ENCODE measurements around the gene EAPP.

DNA sequence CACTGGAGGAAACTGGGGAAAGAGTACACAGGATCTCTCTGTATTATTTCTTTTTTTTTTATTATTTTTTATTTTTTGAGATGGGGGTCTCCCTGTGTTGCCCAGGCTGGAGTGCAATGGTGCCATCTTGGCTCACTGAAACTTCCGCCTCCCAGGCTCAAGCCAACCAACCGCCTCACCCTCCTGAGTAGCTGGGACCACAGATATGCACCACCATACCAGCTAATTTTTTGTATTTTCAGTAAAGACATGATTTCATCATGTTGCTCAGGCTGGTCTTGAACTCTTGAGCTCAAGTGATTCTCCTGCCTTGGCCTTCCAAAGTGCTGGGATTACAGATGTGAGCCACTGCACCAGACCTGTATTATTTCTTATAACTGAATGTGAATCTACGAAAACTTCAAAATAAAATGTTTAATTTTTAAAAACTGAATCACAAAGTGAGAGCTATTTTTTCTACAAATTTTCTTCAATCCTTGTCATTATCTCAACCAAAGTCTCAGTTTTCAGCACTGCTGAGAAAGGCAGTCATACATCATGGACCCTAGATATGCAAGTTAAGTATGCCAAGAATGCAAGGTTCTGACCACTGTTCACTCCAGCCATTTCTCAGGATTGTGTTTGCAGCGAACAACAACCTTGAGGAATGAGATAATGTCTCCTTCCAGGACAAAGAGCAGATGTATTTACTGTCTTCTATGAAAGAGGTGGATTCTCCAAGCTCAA is 2.4 kb downstream of the EAPP start:
- TF ChIP-seq, protein P1, sequence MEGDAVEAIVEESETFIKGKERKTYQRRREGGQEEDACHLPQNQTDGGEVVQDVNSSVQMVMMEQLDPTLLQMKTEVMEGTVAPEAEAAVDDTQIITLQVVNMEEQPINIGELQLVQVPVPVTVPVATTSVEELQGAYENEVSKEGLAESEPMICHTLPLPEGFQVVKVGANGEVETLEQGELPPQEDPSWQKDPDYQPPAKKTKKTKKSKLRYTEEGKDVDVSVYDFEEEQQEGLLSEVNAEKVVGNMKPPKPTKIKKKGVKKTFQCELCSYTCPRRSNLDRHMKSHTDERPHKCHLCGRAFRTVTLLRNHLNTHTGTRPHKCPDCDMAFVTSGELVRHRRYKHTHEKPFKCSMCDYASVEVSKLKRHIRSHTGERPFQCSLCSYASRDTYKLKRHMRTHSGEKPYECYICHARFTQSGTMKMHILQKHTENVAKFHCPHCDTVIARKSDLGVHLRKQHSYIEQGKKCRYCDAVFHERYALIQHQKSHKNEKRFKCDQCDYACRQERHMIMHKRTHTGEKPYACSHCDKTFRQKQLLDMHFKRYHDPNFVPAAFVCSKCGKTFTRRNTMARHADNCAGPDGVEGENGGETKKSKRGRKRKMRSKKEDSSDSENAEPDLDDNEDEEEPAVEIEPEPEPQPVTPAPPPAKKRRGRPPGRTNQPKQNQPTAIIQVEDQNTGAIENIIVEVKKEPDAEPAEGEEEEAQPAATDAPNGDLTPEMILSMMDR (IDR thresholded peaks at IDR 0.05): no peak
- no peak for TF ChIP-seq EP300 (IDR thresholded peaks at IDR 0.05)
- TF ChIP-seq POLR2A (IDR thresholded peaks at IDR 0.05): no peak
